GM10248 (cell line): ENCODE data around the gene SUCLA2.

Experiments used
- CTCF ChIA-PET: fragments of 300-600 bp; sonication (Branson Sonifier 250); formaldehyde crosslinking; extraction: SDS; loops from one replicate; lab custom pipeline; 2021; ENCODE audit warnings: antibody characterized with exemption; lab: Yijun Ruan, JAX
- POLR2A ChIA-PET: fragments of 350-650 bp; sonication (Branson Sonifier 250); formaldehyde crosslinking; extraction: SDS; loops from one replicate; lab custom pipeline; 2020; ENCODE audit warnings: antibody characterized with exemption; lab: Yijun Ruan, JAX
- DNase-seq: peaks from one replicate; pipeline ENCODE4 v3.0.0; 2012; ENCODE audit errors: extremely low spot score
- TF ChIP-seq, protein P1 (sequence below): IDR thresholded peaks from 2 replicates; pipeline ENCODE4 v1.5.1; 2012; ENCODE audit warnings: mild to moderate bottlenecking, low read depth; ENCODE audit errors: extremely low read depth, missing control alignments, control extremely low read depth

Gene SUCLA2

DNA sequence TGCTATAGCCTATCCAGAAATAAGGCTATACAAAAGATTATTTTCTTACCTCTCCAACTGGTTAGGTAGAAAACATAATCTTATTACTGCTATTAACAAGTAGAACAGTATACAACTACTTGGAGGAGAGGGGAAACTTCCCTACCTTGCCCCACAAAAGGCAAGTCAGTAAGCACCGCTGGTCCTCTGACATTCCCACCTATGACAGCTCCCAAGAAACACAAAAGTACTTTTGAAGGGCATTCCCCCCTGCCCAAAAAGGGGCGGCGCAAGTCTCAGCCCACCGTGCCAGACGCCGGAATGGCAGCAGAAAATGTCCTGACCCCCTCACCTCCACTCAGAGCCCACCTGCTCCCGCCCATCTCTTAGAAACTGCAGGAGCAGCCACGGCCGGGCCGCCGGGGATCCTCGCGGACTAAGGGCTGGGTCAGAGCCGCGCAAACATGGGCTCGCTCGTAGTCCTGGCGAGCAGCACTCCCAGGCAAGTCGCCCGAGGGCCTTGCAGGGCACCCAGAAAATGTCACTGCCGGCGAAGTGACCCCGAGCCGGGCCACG lies 437 bp downstream of the SUCLA2 start:
- DNase-seq: no peak
- POLR2A ChIA-PET: no interaction called here
- CTCF ChIA-PET: interaction anchor here (1.0 to 1.3 kb wide), 3 partner anchors 19 to 99 kb away, joined by 3 read pairs; no protein-coding TSS in a partner anchor
- TF ChIP-seq, protein P1, sequence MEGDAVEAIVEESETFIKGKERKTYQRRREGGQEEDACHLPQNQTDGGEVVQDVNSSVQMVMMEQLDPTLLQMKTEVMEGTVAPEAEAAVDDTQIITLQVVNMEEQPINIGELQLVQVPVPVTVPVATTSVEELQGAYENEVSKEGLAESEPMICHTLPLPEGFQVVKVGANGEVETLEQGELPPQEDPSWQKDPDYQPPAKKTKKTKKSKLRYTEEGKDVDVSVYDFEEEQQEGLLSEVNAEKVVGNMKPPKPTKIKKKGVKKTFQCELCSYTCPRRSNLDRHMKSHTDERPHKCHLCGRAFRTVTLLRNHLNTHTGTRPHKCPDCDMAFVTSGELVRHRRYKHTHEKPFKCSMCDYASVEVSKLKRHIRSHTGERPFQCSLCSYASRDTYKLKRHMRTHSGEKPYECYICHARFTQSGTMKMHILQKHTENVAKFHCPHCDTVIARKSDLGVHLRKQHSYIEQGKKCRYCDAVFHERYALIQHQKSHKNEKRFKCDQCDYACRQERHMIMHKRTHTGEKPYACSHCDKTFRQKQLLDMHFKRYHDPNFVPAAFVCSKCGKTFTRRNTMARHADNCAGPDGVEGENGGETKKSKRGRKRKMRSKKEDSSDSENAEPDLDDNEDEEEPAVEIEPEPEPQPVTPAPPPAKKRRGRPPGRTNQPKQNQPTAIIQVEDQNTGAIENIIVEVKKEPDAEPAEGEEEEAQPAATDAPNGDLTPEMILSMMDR: no peak

GRCh38 chr13:47999973-48000372 lies 1.1 kb downstream of the SUCLA2 start:
- no peak for DNase-seq
- ChIA-PET CTCF (interaction anchor here (1.2 kb wide), 1 partner anchor 100 kb away, joined by 3 read pairs; no protein-coding TSS in a partner anchor), POLR2A (no interaction called here)
- TF ChIP-seq, protein P1: no peak

DNA sequence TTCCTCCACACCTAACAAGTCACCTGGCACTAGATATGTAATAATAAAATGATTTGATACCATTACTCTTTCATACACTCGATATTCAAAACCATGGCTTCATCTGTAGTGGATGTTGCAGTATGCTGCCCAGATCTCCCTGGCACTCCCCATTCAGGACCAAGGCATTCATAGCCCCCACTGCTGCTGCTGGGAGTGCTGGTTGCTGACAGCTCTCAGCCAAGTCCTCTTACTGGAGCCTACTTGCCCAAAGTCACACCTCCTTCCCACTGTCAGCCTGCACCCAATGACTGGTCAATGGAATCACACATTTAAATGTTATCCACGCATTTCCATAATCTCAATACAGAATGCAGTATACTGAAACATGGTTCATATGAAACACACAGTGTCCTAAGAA lies 3.7 kb downstream of the SUCLA2 start:
- POLR2A ChIA-PET: interaction anchor here (0.6 kb wide), 1 partner anchor 98 kb away, joined by 3 read pairs; the partner anchor contains the start of gene MED4
- CTCF ChIA-PET: interaction anchor here (1.4 to 3.3 kb wide), 2 partner anchors 11 to 41 kb away, joined by 4 to 12 read pairs; partner anchors contain the start of gene NUDT15
- TF ChIP-seq, protein P1: no peak
- DNase-seq: no peak

DNA sequence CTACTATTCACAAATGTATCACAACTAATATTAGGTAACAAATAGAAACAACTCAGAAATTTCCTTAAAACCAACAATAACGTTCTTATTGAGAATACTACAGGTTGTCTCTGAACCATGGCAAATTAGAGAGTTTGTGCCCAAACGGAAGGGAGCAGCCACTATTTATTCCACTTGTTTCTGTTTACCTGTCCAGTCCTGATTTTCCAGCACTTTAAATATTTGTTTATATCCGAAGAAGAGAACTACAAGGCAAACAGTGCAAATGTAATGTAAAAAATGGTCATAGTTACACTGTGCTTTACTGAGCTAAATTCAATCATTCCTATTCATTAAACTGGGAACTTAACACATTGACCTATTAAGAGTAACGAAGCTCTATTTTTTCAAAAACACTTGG lies 9.2 kb downstream of the SUCLA2 start:
- CTCF ChIA-PET: no interaction called here
- POLR2A ChIA-PET: no interaction called here

GRCh38 chr13:47990920-47991466 lies 10.1 kb downstream of the SUCLA2 start:
- POLR2A ChIA-PET: no interaction called here
- CTCF ChIA-PET: no interaction called here
- DNase-seq: no peak
- TF ChIP-seq, protein P1: no peak

More for the DNA sequence above, 9.2 kb downstream of the SUCLA2 start:
- TF ChIP-seq, protein P1: no peak
- DNase-seq: no peak

GRCh38 chr13:47990427-47990826 lies 10.6 kb downstream of the SUCLA2 start:
- TF ChIP-seq, protein P1: no peak
- POLR2A ChIA-PET: no interaction called here
- DNase-seq: no peak
- CTCF ChIA-PET: no interaction called here
